ENCODE results near the gene SLC5A10.
"Not testable (repeated sequence)": the region's sequence is repeated elsewhere in the genome, so short reads cannot be mapped to it uniquely, and the experiment has no call there.

SLC5A10 gene

GRCh38 chr17:19020016-19020415 lies 68.1 kb downstream of the SLC5A10 start:
- no peak for DNase-seq (ENCODE audit: low read depth)

- not testable (repeated sequence) for DNase-seq (ENCODE audit: low read depth)
Observed at GRCh38 chr17:19021011-19021621, 69.2 kb downstream of the SLC5A10 start.

DNA sequence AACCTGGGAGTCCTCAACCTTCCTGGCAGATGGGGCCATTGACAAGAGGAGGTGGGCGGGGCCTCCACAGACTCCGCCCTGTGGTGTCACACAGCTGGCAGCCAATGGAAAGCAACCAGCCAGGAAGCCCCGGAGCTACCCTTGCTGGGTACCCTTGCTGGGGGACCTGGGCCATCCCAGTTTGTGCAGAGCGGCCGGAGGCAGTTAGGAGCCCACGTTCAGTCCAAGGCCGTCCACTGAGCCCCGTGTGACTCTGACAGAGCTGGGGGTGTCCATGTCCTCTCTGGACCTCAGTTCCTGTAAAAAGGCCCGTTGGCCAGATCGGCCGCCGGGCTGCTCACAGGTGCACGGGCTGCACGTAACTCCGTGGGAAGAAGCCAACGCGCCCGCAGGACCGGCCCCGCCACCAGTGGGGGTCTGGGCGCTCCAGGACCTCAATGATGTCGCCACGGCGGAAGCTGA lies 69.7 kb downstream of the SLC5A10 start:
- no peak for DNase-seq (ENCODE audit: low read depth)

DNA sequence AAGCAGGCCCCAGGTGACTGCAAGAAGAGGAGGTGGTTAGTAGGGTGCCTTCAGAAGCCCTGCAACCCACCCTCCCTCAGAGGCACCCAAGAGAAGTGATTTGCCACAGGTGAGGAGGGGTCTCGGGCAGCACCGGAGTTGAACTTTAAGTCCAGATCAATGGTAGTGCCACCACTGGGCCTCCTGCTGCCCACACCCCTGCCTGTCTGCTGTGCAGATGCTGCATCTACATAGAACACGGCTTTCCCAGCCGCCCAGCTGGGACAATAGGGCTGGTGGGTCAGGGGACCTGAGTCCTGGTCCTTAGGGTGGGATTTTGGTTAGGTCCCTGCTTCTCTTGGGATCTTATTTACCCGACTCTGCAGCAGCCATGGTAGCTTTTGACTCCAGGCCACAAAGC lies 70.2 kb downstream of the SLC5A10 start:
- no peak for DNase-seq (ENCODE audit: low read depth)

- no peak for DNase-seq (ENCODE audit: low read depth)
Observed at GRCh38 chr17:19022747-19023146, 70.8 kb downstream of the SLC5A10 start.

DNA sequence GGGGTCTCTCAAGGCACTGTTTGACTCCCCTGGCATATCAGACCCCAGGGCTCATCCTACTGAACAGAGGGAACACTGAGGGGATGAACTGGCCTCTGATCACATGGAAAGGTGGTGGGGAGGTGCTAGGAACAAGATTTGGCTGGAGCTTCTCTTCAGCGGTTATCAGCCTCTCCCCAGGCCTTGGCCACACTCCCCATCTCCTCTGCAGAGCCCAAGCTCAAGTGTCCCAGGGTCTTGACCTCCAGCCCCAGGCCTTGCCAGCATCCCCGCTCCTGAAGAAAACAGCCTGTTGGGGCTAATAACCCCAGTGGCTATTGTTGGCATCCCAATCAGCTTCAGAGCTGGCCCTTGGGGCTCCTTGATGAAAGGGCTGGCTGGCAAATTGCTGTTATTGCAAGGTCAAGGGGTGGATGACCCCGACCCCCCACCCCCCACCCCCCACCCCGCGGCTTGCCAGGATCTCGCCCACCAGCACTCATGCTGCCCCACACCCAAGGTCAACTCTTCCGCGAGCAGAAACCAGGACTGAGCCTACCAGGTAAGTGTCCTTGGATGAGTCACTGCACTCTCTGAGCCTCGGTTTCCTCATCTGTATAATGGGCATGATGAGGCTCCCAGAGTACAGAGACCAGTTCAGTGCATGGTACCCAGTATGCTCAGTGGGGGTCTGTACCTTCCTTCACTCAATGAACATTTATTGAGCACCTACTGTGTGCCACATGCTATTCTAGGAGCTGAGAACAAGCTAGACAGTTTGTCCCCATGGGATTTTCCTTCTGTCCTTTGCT lies 71.4 kb downstream of the SLC5A10 start:
- DNase-seq (ENCODE audit: low read depth), result no peak

DNA sequence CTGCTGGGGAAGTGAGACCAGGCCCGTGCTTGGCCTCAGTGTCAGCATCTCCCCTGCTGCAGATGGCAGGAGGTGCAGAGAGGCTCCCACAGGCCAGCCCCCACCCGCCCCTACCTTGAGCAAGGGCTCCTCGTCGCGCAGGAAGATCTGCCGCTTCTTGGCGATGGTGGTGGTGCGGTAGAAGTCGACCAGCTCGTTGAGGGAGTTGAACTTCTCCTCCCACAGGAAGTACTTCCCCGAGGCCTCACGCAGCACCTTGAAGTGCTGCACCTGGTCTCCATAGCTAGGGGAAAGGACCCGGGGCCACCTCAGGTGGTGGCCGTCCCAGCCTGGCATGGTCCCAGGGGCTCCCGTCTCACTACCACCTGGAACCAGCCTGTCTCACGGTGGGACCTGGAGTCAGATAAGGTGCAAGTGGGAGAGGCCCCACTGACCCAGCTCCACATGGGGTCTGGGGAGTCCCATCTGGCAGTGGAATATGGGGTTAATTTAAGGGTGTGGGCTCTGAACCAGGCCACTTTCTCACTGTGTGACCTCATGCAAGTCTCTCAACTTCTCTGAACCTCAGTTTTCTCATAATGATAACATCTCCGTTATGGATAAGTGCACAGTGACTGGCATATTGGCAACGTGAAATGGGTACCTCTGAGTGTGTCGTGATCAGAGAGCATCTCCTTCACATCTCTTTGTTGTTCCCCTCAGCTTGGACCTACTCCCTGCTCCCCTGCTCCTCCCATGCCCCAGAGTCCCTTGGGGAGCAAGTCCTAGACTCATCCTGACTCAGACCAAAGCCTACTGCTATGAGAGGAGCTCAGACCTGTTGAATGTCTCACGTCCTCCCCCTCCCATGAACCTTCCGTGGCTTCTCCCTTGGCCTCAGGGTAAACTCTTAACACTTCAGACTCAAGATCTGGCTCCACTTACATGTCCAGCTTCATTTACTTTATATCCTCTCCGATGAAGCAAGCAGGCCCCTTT lies 72.4 kb downstream of the SLC5A10 start:
- DNase-seq (ENCODE audit: low read depth), result no peak

- DNase-seq (ENCODE audit: low read depth), result not testable (repeated sequence)
Observed at GRCh38 chr17:19028671-19029070, 76.7 kb downstream of the SLC5A10 start.

- DNase-seq (ENCODE audit: low read depth), result not testable (repeated sequence)
Observed at GRCh38 chr17:19029740-19030139, 77.8 kb downstream of the SLC5A10 start.

GRCh38 chr17:19030771-19031449 lies 78.9 kb downstream of the SLC5A10 start:
- DNase-seq (ENCODE audit: low read depth), result not testable (repeated sequence)

DNA sequence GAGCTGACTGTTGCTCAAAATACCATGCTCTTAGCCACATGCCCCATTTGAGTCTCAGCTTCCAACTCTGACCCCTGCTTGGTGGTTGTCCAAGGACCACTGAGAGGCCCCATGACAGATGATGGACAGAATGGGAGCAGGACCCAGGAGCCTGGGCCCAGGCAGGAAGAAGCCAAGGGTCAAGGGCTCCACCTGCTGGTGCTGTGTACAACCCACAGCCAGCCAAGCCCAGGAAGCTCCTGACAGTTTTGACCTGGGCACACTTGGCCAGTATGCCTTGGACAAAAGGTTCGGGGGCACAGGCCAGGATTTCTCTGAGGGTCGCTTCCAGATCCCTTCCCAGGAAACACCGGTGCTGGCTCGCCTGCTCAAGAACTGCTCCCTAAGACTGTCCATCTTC lies 79.8 kb downstream of the SLC5A10 start:
- peak; percentile 24 for DNase-seq (ENCODE audit: low read depth)

DNA sequence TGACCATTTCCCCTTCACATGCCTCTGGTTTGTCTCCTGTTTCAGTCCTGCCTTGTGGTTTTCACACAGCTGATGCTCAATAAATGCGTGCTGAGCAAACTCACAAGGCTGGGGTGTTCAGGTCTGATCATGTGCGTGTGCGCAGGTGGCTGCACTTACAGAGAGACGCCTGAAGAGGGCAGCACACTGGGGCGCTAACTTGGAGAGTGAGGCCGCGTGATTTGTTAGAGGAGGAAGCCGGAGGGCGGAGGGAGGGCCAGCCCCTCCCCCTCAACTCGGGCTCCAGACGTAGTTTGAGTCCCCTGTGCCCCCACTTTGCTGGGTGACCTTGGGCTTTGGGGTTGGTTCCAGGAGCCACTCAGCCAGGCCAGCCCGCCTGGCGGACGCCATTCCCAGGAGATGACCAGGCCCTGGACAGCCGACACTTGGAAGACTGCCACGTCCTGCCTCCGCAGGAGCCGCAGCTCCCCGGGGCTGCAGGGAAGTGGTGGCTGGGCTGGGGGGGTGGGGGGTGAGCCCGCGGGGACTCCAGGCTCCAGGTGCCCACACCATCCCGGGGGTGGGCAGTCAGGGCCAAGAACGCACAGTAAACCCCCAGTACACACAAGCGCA lies 80.5 kb downstream of the SLC5A10 start:
- DNase-seq (ENCODE audit: low read depth), result not testable (repeated sequence)

- DNase-seq (ENCODE audit: low read depth), result not testable (repeated sequence)
Observed at GRCh38 chr17:19036186-19036585, 84.2 kb downstream of the SLC5A10 start.

DNA sequence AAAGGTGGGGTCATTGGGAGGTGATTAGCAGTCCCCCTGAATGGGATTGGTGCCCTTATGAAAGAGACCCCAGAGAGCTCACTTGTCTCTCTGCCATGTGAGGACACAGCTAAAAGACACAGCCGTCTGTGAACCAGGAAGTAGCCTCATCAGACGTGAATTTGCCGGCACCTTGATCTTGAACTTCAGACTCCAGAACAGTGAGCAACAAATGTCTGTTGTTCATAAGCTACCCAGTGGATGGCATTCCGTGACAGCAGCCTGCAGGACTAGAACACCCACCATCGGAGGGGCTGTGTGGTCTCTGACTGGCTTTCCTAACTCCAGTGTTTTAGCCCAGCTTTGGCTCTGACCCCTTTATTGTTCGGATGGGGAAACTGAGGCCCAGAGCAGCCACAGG lies 85.6 kb downstream of the SLC5A10 start:
- DNase-seq (ENCODE audit: low read depth), result not testable (repeated sequence)

DNA sequence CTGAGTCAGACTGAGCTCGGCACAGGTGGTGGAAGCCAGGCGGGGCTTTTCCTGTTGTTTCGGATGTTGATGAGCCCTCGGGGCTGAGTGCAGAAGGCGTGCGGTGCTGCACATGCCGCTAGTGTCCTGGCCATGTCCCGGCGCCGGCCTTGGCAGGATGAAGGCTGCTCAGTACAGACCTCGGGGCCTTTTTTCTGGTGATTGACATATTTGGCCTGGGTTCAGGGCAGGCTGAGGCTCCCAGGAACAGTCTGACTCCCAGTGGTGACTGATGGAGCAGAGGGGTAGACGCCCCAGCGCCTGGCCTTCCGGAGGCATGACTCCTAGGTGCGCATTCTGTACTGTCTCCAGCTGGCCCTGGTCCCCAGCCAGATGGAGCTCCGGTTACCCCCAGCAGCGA lies 86.0 kb downstream of the SLC5A10 start:
- DNase-seq (ENCODE audit: low read depth), result not testable (repeated sequence)

GRCh38 chr17:19038730-19039129 lies 86.8 kb downstream of the SLC5A10 start:
- DNase-seq (ENCODE audit: low read depth), result not testable (repeated sequence)

- not testable (repeated sequence) for DNase-seq (ENCODE audit: low read depth)
Observed at GRCh38 chr17:19040350-19040749, 88.4 kb downstream of the SLC5A10 start.

DNA sequence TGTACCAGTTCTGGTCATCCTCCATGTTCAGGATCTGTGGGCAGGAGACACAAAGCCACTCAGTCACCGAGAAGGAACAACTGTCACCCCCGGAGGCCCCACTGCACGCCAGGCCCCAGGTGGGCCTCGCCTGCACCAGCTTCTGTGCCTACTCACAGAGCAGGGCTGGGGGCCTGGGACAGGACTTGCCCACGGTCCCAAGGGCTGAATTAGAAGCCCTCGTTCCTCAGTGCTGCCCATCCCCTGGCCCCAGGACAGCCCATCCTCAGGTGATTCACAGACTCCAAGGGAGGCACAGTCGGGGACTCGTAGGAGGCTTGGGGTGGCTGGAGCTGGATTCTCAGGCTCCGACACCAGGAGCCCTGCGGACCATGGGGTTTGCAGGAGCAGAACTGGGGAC lies 89.9 kb downstream of the SLC5A10 start:
- DNase-seq (ENCODE audit: low read depth), result not testable (repeated sequence)

- DNase-seq (ENCODE audit: low read depth), result not testable (repeated sequence)
Observed at GRCh38 chr17:19042369-19042768, 90.4 kb downstream of the SLC5A10 start.

DNA sequence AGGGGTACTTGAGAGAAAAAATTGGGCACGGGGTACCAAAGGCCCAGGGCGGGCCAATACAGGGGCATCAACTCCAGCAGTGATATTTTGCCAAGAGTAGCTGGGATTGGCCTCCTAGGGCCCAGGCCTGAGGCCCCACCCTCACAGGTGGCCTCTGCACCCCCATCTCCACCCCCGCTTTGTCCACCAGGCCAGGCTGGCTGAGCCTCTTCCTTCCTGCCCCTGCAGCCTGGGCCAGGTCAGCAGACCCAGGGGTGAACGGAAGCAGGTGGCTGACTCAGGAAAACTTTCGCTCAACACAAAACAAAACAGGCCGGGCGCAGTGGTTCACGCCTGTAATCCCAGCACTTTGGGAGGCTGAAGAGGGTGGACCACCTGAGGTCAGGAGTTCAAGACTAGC lies 91.1 kb downstream of the SLC5A10 start:
- not testable (repeated sequence) for DNase-seq (ENCODE audit: low read depth)

- DNase-seq (ENCODE audit: low read depth), result not testable (repeated sequence)
Observed at GRCh38 chr17:19044643-19045042, 92.7 kb downstream of the SLC5A10 start.
